Adrenal gland (tissue), 5 donors: Measurements from ENCODE around the gene CRADD.

Experiments
- CTCF ChIP-seq, 6 experiments: fragments of 450-650 bp in 4 of 6; fragments of 200-600 bp in 2 of 6; sonication (generic) in 1 of 6; IDR thresholded peaks; 1 replicate in 5 of 6; 2 replicates in 1 of 6; pipeline versions ENCODE4 v1.5.1 to v1.8.0; 2016 to 2021; ENCODE audit warnings: antibody characterized with exemption in 6 of 6, mild to moderate bottlenecking in 2 of 6, moderate library complexity in 1 of 6
- POLR2A ChIP-seq, 2 donors: fragments of 450-650 bp; IDR thresholded peaks; one replicate each; pipeline ENCODE4 v1.6.1; 2017; ENCODE audit warnings: antibody characterized with exemption in 2 of 2, mild to moderate bottlenecking in 2 of 2, moderate library complexity in 1 of 2
- donor health status: DM: no; HTN: no; CAD: no.

- TF ChIP-seq CTCF (IDR thresholded peaks at IDR 0.05) (no peak), POLR2A (IDR thresholded peaks at IDR 0.05) (no peak)
Observed at GRCh38 chr12:93924367-93924766, 247.2 kb downstream of the CRADD start.
